Measurements from ENCODE around the gene SPACA4.

DNA sequence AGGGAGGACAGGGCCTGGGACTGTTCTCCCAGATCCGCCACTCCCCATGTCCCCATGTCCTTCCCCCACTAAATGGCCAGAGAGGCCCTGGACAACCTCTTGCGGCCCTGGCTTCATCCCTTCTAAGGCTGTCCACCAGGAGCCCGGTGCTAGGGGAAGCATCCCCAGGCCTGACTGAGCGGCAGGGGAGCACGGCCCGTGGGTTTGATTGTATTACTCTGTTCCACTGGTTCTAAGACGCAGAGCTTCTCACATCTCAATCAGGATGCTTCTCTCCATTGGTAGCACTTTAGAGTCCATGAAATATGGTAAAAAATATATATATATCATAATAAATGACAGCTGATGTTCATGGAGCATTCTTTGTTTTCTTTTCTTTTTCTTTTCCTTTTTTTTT, 815 bp downstream of the SPACA4 start:
- TF ChIP-seq, protein P1, sequence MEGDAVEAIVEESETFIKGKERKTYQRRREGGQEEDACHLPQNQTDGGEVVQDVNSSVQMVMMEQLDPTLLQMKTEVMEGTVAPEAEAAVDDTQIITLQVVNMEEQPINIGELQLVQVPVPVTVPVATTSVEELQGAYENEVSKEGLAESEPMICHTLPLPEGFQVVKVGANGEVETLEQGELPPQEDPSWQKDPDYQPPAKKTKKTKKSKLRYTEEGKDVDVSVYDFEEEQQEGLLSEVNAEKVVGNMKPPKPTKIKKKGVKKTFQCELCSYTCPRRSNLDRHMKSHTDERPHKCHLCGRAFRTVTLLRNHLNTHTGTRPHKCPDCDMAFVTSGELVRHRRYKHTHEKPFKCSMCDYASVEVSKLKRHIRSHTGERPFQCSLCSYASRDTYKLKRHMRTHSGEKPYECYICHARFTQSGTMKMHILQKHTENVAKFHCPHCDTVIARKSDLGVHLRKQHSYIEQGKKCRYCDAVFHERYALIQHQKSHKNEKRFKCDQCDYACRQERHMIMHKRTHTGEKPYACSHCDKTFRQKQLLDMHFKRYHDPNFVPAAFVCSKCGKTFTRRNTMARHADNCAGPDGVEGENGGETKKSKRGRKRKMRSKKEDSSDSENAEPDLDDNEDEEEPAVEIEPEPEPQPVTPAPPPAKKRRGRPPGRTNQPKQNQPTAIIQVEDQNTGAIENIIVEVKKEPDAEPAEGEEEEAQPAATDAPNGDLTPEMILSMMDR (IDR thresholded peaks at IDR 0.05): no peak
- TF ChIP-seq POLR2A (IDR thresholded peaks at IDR 0.05): no peak
